Measurements from ENCODE around the gene ACAD9. TPM values are rescaled to one million over a fixed set of nuclear protein-coding genes. Genes with fewer than 3 reads are reported as not detected.

Gene ACAD9
- total RNA-seq, 3 donors from 2014 or later = 33.3 to 59.6 (median 43.9) TPM

DNA sequence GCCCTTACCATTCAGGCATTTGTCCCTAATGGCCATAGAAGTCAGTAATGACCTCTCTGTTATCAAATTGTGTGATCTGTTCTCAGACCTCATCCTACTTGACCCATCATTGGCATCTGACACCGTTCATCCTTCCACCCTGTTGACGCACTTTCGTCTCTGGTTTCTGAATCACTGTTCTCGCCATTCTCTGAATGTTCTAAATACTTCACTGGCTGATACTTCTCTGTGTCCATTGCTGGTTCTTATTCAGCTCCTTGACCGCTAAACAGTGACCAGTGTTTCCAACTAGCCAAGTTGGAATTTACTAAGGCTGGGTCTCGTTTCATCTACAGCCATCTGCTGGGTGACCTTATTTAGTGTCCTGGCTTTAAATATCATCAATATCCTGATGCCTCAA lies 2.2 kb downstream of the ACAD9 start:
- H3K4me1 ChIP-seq = peaks cover 2 to 16% of the 10 kb centered on the region in 2 donors
- no peak for DNase-seq (ENCODE audit: low spot score in 2 of 2)
- no peaks in the 10 kb centered on the region for H3K27me3 ChIP-seq
- TF ChIP-seq, protein P1, sequence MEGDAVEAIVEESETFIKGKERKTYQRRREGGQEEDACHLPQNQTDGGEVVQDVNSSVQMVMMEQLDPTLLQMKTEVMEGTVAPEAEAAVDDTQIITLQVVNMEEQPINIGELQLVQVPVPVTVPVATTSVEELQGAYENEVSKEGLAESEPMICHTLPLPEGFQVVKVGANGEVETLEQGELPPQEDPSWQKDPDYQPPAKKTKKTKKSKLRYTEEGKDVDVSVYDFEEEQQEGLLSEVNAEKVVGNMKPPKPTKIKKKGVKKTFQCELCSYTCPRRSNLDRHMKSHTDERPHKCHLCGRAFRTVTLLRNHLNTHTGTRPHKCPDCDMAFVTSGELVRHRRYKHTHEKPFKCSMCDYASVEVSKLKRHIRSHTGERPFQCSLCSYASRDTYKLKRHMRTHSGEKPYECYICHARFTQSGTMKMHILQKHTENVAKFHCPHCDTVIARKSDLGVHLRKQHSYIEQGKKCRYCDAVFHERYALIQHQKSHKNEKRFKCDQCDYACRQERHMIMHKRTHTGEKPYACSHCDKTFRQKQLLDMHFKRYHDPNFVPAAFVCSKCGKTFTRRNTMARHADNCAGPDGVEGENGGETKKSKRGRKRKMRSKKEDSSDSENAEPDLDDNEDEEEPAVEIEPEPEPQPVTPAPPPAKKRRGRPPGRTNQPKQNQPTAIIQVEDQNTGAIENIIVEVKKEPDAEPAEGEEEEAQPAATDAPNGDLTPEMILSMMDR (IDR thresholded peaks at IDR 0.05) = no peak
- no peak for TF ChIP-seq POLR2AphosphoS5 (IDR thresholded peaks at IDR 0.05)
- no peak for TF ChIP-seq POLR2A (IDR thresholded peaks at IDR 0.05)
- H3K9me3 ChIP-seq = no peaks in the 10 kb centered on the region
- no peak overlapping the region for H3K4me3 ChIP-seq
- intact Hi-C loops (cut with DNase I; ENCODE audit: low total_unique reads) = no loop called here
- no peaks in the 10 kb centered on the region for H3K36me3 ChIP-seq
- no peak overlapping the region for H3K27ac ChIP-seq

DNA sequence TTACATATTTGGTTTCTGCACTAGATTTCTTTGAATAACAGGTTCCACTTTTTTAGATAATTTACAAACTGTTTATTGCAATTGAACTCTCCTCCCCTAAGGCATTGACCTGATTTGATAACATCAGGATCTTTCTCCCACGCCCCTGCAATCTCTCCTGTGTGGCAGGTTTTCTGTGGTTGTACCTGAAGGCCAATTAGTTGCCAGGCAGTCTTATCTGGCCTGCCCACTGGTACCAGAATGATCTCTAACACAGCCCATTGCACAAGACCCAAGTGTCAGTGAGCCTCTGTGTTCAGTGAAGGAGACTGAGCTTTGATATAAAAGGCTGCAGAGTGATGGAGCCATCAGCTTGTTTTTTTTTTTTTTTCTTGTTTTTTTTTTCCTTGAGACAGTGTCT lies 3.3 kb downstream of the ACAD9 start:
- Histone ChIP-seq H3K36me3 (no peaks in the 10 kb centered on the region), H3K4me3 (no peak overlapping the region), H3K27ac (no peak overlapping the region), H3K9me3 (no peaks in the 10 kb centered on the region), H3K4me1 (peaks cover 2 to 16% of the 10 kb centered on the region in 2 donors), H3K27me3 (no peaks in the 10 kb centered on the region)
- no peak for DNase-seq (ENCODE audit: low spot score in 2 of 2)
- TF ChIP-seq POLR2A (IDR thresholded peaks at IDR 0.05) (no peak), POLR2AphosphoS5 (IDR thresholded peaks at IDR 0.05) (no peak)
- TF ChIP-seq, protein P1 (IDR thresholded peaks at IDR 0.05) = no peak
- intact Hi-C loops (cut with DNase I; ENCODE audit: low total_unique reads) = no loop called here

DNA sequence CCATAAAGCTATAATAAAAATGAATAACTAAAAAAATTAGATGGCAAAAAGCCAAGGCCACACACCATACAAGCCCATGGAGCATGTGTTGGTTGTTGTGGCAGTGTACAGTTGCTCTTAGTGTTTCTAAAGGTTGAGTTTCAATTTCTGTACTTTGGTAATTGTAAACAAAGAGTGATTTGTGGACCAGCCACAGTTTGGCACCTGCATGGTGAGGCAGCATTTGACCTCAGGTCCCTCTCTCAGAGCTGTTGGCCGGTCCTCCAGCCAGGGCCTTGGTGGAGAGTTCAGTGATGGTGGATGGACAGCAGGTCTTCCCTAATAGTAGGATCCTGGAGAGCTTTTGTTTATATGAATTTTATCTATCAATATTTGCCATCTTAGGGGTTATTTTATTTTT lies 5.6 kb downstream of the ACAD9 start:
- no peak overlapping the region for H3K27ac ChIP-seq
- no peaks in the 10 kb centered on the region for H3K9me3 ChIP-seq
- no peak for DNase-seq (ENCODE audit: low spot score in 2 of 2)
- TF ChIP-seq POLR2AphosphoS5 (IDR thresholded peaks at IDR 0.05) = no peak
- H3K36me3 ChIP-seq = no peaks in the 10 kb centered on the region
- intact Hi-C loops (cut with DNase I; ENCODE audit: low total_unique reads) = no loop called here
- no peaks in the 10 kb centered on the region for H3K27me3 ChIP-seq
- no peak overlapping the region for H3K4me3 ChIP-seq
- H3K4me1 ChIP-seq = peaks cover 2 to 12% of the 10 kb centered on the region in 2 donors

DNA sequence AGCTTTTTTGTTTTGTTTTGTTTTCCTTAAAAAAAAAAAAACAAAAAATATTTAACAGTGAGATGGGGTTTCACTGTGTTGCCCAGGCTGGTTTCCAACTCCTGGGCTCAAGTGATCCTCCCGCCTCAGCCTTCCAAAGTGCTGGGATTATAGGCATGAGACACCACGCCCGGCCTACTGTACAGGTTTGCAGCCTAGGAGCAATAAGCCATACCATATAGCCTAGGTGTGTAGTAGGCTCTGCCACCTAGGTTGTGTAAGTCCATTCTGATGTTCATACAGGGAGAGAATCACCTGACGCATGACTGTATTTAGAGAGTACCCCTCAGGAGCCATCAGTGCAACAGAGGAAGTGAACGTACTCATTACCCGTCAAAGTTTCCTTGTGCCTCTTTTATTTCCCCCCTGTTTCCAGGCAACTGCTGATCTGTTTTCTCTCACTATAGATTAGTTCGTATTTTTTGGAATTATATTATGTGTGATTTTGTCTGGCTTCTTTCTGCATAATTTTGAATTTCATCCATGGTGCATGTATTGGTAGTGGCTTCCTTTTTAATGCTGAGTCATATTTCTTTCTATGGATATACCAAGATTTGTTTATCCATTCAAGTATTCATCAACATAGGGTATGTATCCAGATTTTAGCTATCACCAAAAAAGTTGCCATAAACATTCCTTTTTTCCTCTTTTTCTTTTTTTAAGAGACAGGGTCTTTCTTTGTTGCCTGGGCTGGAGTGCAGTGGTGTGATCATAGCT lies 9.9 kb downstream of the ACAD9 start:
- no peaks in the 10 kb centered on the region for H3K36me3 ChIP-seq
- no peak for TF ChIP-seq POLR2A (IDR thresholded peaks at IDR 0.05)
- no peak for TF ChIP-seq POLR2AphosphoS5 (IDR thresholded peaks at IDR 0.05)
- TF ChIP-seq, protein P1 (IDR thresholded peaks at IDR 0.05) = no peak
- H3K27me3 ChIP-seq = no peaks in the 10 kb centered on the region
- H3K27ac ChIP-seq = no peak overlapping the region
- no peaks in the 10 kb centered on the region for H3K4me1 ChIP-seq
- H3K4me3 ChIP-seq = no peak overlapping the region
- DNase-seq (ENCODE audit: low spot score in 2 of 2) = no peak
- intact Hi-C loops (cut with DNase I; ENCODE audit: low total_unique reads) = no loop called here
- H3K9me3 ChIP-seq = no peaks in the 10 kb centered on the region

DNA sequence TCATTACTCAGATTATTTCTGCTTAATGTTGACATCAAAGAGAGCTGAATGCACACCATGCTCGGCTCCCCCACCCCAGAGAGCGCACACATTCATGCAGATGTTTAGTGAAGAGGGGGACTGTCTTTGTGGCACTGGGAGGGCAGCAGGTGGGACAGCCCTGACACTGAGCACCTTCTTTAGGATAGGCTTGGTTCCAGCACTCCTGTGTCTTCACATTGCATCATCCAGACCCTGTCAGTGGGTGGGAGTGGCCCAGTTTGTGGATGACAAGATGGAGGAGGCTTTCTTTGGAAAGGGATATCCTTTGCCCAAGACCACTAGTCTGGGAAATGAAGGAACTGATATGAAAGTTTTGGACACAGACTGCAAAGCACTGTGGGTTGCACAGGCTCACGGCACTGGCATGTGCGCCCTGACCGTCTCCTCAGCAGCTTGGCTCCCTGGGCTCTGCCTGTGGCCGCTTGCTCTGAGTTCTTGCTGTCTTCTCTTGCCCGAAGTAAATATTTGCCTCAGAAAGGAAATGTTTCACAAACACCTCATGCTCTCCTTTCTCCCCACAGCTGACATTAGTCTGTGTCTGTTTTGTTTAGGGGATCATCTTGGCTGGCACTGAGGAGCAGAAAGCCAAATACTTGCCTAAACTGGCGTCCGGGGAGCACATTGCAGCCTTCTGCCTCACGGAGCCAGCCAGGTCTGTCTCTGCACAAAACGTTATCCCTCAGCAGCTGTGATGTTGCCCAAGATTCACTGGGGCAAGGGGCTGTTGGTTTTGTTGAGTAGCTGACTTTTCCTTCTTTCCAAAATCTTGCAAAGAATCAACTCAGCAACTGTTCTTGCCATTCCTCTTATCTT lies 16.6 kb downstream of the ACAD9 start:
- no peak for DNase-seq (ENCODE audit: low spot score in 2 of 2)
- H3K9me3 ChIP-seq = no peaks in the 10 kb centered on the region
- no peak overlapping the region for H3K4me3 ChIP-seq
- intact Hi-C loops (cut with DNase I; ENCODE audit: low total_unique reads) = no loop called here
- H3K27me3 ChIP-seq = no peaks in the 10 kb centered on the region
- H3K4me1 ChIP-seq = no peaks in the 10 kb centered on the region
- TF ChIP-seq, protein P1 (IDR thresholded peaks at IDR 0.05) = no peak
- no peak for TF ChIP-seq POLR2AphosphoS5 (IDR thresholded peaks at IDR 0.05)
- no peak for TF ChIP-seq POLR2A (IDR thresholded peaks at IDR 0.05)
- H3K27ac ChIP-seq = no peak overlapping the region
- no peaks in the 10 kb centered on the region for H3K36me3 ChIP-seq
